ENCODE data around the gene ADH6. TPM values are rescaled to one million over a fixed set of nuclear protein-coding genes. Genes with fewer than 3 reads are reported as not detected.

ADH6 gene
- total and polyA plus RNA-seq, 2 of the 13 experiments (the other 11 are each of a cell fraction or from before 2014, with no cell fraction given): 39.8 to 73.9 TPM

GRCh38 chr4:99157478-99157935 is 61.5 kb downstream of the ADH6 start (continued):
- TF ChIP-seq PAXIP1 (CRISPR knock-in tag; conservative IDR thresholded peaks at IDR 0.05): peak; percentile 100
- TF ChIP-seq ZSCAN29 (CRISPR knock-in tag; conservative IDR thresholded peaks at IDR 0.05): 0 out of 2 replicates have a peak, but pooled peaks have one; percentile 24
- TF ChIP-seq, protein P1, sequence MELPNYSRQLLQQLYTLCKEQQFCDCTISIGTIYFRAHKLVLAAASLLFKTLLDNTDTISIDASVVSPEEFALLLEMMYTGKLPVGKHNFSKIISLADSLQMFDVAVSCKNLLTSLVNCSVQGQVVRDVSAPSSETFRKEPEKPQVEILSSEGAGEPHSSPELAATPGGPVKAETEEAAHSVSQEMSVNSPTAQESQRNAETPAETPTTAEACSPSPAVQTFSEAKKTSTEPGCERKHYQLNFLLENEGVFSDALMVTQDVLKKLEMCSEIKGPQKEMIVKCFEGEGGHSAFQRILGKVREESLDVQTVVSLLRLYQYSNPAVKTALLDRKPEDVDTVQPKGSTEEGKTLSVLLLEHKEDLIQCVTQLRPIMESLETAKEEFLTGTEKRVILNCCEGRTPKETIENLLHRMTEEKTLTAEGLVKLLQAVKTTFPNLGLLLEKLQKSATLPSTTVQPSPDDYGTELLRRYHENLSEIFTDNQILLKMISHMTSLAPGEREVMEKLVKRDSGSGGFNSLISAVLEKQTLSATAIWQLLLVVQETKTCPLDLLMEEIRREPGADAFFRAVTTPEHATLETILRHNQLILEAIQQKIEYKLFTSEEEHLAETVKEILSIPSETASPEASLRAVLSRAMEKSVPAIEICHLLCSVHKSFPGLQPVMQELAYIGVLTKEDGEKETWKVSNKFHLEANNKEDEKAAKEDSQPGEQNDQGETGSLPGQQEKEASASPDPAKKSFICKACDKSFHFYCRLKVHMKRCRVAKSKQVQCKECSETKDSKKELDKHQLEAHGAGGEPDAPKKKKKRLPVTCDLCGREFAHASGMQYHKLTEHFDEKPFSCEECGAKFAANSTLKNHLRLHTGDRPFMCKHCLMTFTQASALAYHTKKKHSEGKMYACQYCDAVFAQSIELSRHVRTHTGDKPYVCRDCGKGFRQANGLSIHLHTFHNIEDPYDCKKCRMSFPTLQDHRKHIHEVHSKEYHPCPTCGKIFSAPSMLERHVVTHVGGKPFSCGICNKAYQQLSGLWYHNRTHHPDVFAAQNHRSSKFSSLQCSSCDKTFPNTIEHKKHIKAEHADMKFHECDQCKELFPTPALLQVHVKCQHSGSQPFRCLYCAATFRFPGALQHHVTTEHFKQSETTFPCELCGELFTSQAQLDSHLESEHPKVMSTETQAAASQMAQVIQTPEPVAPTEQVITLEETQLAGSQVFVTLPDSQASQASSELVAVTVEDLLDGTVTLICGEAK (IDR thresholded peaks at IDR 0.05): no peak
- TF ChIP-seq, protein P1 (CRISPR knock-in tag; IDR thresholded peaks at IDR 0.05): no peak; the same call in 1 of the 2 replicates
- TF ChIP-seq ZNF563 (CRISPR knock-in tag; IDR thresholded peaks at IDR 0.05): no peak
- TF ChIP-seq, protein P2, sequence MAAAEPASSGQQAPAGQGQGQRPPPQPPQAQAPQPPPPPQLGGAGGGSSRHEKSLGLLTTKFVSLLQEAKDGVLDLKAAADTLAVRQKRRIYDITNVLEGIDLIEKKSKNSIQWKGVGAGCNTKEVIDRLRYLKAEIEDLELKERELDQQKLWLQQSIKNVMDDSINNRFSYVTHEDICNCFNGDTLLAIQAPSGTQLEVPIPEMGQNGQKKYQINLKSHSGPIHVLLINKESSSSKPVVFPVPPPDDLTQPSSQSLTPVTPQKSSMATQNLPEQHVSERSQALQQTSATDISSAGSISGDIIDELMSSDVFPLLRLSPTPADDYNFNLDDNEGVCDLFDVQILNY (CRISPR knock-in tag; conservative IDR thresholded peaks at IDR 0.05): no peak
- TF ChIP-seq TFDP1 (CRISPR knock-in tag; IDR thresholded peaks at IDR 0.05; ENCODE audit: borderline replicate concordance): no peak
- no peak for TF ChIP-seq ZNF121 (CRISPR knock-in tag; IDR thresholded peaks at IDR 0.05)
- no peak for TF ChIP-seq RBAK (CRISPR knock-in tag; IDR thresholded peaks at IDR 0.05)
- TF ChIP-seq, protein P3, sequence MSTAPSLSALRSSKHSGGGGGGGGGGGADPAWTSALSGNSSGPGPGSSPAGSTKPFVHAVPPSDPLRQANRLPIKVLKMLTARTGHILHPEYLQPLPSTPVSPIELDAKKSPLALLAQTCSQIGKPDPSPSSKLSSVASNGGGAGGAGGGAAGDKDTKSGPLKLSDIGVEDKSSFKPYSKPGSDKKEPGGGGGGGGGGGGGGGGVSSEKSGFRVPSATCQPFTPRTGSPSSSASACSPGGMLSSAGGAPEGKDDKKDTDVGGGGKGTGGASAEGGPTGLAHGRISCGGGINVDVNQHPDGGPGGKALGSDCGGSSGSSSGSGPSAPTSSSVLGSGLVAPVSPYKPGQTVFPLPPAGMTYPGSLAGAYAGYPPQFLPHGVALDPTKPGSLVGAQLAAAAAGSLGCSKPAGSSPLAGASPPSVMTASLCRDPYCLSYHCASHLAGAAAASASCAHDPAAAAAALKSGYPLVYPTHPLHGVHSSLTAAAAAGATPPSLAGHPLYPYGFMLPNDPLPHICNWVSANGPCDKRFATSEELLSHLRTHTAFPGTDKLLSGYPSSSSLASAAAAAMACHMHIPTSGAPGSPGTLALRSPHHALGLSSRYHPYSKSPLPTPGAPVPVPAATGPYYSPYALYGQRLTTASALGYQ (CRISPR knock-in tag; IDR thresholded peaks at IDR 0.05): peak; percentile 100
- TF ChIP-seq IKZF4 (CRISPR knock-in tag; IDR thresholded peaks at IDR 0.05; ENCODE audit: borderline replicate concordance, low read depth, not compliant biosample characterization): no peak
- no peak for TF ChIP-seq POLR2AphosphoS5 (IDR thresholded peaks at IDR 0.05; ENCODE audit: low read depth, low read length)
- no peak for TF ChIP-seq ZNF569 (CRISPR knock-in tag; IDR thresholded peaks at IDR 0.05; ENCODE audit: borderline replicate concordance)

Data from HepG2 (cell line).